Putamen (tissue), 1 donor: ENCODE data around the gene DHDDS.
"Not testable (repeated sequence)": the region's sequence is repeated elsewhere in the genome, so short reads cannot be mapped to it uniquely, and the experiment has no call there.

Experiments used
- DNase-seq: peaks from one replicate; pipeline ENCODE4 v3.0.0-alpha.2; 2016; ENCODE audit warnings: low spot score

DHDDS gene

DNA sequence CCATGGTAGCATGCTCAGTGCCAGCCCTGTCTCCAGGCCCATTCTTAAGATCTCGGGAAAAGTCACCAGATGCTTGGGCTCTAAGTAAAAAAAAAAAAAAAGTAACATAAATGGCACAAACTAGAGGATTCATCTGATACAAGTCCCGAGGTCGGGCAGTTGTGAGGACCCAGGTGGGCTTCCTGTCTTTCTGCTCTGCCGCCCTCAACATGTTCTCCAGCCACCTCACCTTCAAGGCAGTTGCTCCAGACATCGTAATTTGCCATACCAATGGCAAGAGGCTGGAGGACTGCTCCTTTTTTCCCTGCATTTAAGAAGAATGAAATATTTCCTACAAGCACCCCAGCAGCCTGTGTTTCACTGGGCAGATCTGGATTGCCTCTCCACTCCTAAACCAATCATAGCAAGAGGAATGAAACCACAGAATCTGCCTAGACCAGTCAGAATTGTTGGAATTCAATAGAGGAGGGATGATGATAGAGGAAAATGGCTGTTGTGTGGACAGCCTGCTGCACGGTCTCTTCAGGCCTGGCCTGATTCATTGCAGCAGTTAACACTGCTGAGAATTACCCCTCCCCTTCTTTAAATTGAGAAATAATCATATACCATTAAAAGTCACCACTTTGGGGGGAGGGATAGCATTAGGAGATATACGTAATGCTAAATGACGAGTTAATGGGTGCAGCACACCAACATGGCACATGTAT lies 45.5 kb downstream of the DHDDS start:
- DNase-seq = no peak

DNA sequence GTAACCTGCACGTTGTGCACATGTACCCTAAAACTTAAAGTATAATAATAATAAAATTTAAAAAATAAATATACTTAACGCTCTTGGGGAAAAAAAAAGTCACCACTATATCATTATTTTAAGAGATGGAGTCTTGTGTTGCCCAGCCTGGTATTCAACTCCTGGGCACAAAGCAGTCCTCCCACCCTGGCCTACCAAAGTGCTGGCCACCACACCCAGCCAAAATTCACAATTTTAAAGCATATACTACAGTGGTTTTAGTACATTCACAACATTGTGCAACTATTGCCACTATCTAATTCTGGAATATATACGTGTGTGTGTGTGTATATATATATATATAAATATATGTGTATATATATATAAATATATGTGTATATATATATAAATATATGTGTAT lies 46.0 kb downstream of the DHDDS start:
- no peak for DNase-seq

DNA sequence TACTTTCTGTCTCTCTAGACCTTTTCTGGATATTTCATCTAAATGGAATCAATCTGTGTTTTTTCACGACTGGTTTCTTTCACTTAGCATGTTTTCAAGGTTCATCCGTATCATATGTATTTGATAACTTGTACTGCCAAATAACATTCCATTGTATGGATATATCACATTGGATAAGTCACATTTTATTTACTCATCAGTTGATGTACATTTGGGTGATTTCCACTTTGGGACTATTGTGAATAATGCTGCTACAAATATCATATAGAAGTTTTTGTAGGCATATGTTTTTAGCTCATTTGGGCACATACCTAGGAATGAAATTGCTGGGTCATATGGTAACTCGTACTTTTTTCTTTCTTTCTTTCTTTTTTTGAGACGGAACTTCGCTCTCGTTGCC lies 46.9 kb downstream of the DHDDS start:
- no peak for DNase-seq

DNA sequence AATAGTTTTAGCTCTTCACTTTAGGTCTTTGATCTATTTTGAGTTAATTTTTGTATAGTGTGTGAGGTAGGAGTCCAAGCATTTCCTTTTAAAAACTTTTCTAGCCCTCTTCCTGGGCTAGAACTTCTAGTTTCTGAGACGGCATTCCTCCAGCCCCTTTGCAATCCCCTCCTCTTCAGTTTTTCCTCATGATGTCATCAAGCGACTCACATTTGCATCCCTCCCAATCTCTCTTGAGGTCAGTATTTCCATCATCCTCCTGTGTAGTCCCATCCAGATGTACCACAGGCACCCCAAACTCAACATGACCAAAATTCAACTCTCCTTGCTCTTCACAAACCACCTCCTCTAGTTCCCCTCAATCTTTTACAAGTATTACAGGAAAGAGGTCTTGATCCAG lies 50.8 kb downstream of the DHDDS start:
- DNase-seq = no peak

DNA sequence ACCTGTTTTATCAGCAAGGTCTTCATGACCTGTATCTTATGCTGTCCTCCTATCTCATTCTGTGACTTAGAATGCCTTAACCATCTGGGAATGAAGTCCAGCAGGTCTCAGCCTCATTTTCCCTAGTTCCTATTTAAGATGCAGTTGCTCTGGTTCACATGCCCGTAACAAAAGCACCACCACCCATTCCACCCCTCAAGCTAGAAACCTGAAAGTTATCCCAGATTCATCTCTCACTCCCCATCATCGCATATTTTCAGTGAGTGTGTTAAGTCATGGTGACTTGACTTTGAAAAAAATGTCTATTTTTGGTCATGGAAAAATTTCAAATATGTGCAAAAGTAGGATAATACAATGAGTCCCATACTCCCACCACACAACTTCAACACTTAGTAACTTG lies 51.9 kb downstream of the DHDDS start:
- no peak for DNase-seq

DNA sequence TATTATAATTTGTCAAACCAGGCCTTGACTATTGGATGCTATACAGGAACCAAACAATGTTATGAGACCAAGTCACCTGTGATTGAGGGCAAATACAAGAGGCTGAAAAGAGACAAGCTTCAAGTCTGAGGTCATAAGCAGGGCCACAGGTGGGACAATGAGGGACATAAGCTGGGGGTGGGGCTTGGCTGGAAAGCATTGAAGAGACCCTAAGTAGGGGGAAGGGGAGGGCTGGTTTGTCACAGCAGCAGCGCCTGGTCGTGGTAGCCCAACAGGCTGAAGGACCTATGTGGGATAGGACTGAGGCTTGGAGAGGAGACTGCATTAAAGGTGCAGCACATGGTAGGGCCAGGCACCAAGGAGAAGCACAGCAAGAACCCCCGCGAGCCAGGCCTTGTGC lies 58.0 kb downstream of the DHDDS start:
- no peak for DNase-seq

DNA sequence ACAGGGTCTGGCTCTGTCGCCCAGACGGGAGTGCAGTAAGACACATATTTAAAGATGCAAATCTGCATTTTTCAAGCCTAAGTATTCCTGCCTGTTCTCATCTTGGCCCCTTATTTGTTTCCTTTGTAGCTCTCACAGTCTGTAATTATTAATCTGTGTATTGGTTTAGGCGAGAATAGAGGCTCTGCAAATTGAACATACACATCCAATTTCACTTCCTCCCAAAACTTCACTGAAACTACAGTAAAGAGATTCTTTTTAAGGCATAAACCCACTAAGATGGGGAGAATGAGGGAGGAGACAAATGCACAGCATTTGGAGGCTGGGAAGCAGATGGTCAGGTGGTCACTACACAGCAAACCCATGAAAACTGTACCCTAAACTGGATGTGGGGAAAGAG lies 61.1 kb downstream of the DHDDS start:
- no peak for DNase-seq

DNA sequence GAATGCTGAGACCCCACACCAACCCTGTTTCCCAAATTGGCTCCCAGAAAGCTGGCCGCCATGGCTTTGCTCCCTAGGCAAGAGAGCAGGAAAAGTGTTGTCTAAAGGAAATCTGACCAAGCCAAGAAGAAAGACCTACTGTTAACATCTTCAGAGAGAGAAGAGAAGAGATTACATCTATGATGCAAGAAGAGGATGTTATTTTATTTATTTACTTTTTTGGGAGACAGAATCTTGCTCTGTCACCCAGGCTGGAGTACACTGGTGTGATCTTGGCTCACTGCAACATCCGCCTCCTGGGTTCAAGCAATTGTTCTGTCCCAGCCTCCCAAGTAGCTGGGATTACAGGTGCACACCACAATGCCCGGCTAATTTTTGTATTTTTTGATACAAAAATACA lies 61.8 kb downstream of the DHDDS start:
- DNase-seq = no peak

DNA sequence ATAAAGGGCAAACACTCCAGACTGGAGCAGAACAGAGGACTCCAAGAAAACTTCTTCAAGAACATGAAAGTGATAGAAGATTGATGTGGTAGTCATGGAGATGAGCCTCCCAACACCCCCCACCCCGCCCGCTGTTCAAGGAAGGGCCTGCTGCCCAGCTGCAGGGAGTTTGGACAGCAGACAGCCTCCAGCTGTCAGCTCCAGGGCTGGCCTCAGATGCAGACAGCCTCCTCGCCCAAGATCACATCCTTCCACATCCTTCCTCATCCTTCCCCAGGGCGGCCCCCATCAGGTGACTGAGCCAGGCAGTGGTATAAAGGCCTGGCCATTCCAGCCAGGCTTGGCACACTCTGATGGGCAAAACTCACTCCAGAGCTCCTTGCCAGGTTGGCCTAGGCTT lies 64.7 kb downstream of the DHDDS start:
- DNase-seq = no peak

DNA sequence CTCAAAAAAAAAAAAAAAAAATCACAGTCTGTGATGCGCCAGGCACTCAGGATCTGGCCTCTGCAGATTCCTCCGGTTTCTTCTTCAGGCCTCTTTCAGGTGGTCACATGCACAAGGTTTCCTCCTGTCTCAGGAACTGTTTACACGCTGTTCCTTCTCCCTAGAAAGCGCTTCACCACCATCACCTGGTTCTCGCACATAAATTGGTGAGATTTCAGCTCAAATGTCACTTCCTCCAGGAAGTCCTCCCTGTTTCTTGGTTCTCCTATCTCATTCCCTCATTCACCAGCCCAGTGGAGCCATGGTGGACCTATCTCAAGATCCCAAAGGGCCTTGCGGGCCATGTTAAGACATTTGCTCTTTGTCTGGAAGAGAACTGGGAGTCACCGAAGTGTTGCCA lies 66.8 kb downstream of the DHDDS start:
- DNase-seq = no peak

DNA sequence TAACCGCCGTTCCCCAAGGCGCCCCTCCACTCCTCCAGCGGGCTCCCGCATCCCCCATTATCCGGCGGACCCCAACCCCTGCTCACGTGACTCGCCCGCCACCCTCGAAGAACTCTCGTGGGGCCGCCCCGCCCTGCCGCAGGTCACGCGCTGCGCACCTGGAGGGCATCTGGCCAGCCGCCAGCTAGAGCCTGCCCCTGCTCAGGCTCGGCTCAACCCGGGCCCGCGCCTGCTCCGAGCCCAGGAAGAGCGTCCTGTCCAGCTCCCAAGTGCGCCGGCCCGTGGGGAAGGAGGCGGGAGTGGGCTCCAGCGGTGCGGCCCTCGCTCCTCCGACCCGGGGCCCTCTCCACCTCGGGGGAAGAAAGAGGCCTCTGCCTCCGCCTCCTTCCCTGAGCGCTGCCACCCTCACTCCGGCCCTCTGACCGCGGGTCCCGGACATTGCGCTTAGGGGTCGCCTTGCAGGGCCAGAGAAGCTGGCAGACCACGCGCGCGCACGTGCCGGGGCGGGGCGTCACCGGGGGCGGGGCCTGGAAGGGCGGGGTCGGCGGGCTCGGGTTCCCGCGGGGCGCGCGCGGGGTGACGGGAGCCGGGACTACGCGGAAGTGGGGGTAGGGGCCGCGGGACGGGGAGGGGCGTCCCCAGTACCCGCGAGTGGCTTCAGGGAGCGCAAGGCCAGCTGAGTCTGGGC lies 68.5 kb downstream of the DHDDS start:
- DNase-seq = peak; percentile 84

DNA sequence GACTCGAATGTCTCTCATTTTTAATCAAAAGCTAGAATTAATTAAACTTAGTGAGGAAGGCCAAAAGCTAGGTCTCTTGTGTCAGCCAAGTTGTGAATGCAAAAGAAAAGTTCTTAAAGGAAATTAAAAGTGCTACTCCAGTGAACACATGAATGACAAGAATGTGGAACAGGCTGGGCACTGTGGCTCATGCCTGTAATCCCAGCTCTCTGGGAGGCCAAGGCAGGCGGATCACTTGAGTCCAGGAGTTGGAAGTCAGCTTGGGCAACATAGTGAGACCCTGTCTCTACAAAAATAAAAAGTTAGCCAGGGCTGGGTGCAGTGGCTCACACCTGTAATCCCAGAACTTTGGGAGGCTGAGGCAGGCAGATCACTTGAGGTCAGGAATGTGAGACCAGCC lies 78.6 kb downstream of the DHDDS start:
- DNase-seq = not testable (repeated sequence)

DNA sequence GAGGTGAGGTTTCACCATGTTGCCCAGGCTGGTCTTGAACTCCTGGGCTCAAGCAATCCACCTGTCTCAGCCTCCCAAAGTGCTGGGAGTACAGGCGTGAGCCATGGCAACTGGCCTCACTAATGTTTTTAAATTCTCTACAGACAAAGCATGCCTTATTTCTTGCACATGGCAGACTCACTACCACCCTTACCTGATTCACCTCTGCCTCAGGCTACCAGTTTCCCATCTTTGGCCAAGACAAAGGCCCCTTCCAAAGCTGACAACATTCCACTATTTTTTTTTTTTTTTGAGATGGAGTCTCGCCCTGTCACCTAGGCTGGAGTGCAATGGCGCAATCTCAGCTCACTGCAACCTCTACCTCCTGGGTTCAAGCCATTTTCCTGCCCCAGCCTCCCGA lies 83.7 kb downstream of the DHDDS start:
- DNase-seq = not testable (repeated sequence)

DNA sequence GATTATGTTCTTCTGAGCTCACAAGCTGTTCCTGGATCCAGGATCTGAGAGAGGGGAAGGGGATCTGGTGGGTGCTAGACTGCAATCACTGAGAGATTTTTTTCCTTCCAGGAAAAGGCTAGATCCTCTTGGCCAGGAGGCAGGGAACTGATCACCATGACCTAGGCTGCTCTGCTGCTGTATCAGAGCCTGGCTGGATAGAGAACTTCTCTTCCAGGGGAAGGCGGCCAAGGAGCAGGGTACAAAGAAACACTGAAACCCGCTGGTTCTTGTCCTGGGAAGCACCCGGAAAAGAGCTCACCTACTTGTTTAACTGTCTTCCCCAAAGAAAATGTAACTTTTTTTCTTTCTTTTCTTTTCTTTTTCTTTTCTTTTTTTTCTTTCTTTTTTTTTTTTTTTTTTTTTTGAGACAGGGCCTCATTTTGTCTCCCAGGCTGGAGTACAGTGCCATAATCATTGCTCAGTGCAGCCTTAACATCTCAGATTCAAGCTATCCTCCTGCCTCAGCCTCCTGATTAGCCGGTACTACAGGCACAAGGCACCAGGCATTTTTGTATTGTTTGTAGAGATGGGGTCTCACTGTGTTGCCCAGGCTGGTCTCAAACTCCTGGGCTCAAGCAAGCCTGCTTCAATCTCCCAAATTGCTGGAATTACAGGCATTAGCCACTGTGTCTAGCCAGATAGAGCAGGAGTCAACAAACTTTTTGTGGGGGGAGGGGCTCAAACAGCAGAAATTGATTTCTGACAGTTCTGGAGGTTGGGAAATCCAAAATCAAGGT lies 85.1 kb downstream of the DHDDS start:
- DNase-seq = no peak

DNA sequence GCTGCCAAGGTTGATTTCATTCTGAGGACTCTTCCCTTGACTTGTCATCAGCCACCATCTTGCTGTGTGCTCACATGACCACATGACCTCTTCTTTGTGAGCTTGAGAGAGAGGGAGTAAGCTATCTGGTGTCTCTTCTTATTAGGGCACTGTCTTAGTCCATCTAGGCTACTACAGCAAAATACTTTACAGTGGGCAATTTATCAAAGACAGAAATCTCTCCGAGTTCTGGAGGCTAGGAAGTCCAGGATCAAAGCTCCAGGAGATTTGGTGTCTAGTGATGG lies 85.6 kb downstream of the DHDDS start:
- no peak for DNase-seq

DNA sequence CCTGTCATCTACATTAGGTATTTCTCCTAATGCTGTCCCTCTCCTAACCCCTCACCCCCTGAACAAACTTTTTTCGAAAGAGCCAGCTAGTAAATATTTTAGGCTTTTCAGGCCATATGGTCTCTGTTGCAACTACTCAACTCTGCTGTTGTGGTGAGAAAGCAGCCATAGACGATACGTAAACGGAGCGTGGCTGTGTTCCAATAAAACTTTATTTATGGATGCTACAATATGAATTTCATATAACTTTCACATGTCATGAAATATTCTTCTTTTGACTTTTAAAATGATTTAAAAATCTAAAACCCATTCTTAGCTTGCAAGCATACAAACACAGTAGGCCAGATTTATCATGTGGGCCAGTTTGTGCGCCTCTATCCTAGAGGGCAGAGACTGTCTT lies 86.2 kb downstream of the DHDDS start:
- DNase-seq = no peak

DNA sequence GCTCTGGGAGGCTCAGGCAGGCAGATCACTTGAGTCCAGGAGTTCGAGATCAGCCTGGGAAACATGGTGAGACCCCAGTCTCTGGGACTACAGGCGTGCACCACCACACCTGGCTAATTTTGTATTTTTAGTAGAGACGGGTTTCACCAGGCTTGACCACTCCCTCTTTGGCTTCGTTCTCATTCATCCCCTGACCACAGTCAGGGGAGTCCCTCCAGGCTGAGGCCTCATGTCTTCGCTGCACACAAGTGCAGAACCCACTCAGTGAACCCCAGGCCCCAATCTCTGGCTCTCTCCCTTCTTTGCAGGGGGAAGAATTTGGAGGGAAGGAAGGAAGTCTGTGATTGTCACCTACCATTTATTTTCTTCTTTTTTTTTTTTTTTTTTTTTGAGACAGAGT lies 88.2 kb downstream of the DHDDS start:
- no peak for DNase-seq
